GM12872 (cell line): Measurements from ENCODE around the gene C14orf93.

ENCODE experiments used
- TF ChIP-seq, protein P1 (sequence below): IDR thresholded peaks from 3 replicates; pipeline ENCODE4 v1.5.1; 2011; ENCODE audit warnings: low read depth, mild to moderate bottlenecking, low read length, moderate library complexity; ENCODE audit not compliant: insufficient read depth

Gene C14orf93

DNA sequence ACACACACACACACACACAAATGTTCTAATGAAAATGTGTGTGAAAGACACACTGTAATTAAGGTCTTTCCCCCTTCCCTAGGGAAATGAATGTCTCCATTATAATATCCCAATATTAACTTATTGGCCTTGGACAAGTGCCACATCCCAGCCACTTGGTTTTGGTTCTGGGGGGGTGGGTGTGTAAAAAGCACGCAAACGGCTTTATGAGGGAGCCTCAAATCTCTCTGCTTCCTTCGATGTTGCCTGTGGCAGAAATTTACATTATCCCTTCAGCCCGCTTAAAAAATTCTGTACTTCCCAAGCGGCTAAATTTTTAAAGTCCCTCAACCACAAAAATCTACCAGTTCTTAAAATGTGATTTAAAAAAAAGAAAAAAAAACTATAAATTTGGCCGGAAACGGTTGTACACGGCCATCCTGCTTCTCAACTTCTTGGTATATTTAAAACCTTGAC, 432 bp downstream of the C14orf93 start:
- TF ChIP-seq, protein P1, sequence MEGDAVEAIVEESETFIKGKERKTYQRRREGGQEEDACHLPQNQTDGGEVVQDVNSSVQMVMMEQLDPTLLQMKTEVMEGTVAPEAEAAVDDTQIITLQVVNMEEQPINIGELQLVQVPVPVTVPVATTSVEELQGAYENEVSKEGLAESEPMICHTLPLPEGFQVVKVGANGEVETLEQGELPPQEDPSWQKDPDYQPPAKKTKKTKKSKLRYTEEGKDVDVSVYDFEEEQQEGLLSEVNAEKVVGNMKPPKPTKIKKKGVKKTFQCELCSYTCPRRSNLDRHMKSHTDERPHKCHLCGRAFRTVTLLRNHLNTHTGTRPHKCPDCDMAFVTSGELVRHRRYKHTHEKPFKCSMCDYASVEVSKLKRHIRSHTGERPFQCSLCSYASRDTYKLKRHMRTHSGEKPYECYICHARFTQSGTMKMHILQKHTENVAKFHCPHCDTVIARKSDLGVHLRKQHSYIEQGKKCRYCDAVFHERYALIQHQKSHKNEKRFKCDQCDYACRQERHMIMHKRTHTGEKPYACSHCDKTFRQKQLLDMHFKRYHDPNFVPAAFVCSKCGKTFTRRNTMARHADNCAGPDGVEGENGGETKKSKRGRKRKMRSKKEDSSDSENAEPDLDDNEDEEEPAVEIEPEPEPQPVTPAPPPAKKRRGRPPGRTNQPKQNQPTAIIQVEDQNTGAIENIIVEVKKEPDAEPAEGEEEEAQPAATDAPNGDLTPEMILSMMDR = no peak

DNA sequence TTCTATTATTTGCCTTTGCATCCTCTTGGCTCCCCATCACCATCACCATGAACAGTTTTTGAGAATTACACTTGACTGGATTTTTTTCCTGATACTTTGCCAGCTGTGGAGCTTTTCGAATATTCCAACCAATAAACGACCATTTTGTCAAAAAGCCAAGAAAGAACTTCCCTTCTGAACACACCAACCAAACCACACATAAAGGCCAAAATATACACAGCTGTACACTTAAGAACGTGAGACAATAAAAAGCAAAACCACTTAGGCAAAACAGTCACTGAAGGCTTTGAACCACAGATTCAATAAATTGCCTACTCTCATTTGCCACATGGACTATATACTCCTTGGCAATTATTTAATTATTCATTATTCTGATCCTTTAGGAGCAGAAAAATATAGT, 1.1 kb downstream of the C14orf93 start:
- TF ChIP-seq, protein P1 = no peak

DNA sequence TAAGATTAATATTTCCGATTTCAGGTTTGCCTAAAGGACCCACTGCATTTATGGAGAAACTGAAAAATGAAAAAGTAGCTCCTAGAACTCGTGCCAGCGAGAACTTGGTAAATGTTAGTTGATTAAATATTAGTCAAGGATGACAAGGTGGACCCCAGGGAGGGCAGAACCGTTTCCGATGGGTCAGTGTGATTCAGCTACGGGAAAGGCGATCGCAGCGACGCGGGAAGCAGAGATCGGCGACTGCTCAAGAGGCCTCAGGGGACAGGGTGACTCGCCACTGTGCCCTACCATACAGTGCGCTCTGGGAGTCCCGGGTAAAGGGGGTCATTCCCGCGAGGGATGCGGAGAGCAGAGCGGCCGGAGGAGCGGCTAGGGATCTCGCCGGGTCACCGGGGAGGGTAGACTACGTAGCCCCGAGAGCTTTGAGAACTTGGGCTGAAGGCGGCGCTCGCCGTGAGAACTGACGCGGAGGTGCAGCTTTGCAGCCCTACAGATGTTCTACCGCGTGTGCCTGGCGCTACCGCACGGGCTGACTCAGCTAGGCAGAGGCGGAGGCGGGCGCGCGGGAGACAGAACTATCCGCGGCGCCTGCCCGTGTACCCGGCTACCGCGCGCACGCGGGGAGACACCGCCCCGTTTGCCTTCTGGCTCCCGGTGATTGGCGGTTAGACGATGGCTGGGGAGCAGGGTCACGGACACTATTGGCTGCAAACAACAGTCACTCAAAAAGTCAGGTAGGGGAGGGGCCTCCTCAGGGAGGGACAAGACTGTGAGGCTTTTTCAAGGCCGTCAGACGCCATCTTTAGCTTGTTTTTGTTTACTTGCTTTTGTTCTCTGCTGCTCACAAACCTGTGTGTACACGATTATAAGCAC, 3.2 kb downstream of the C14orf93 start:
- TF ChIP-seq, protein P1 = peak; percentile 33; the same call in 2 of the 3 replicates

DNA sequence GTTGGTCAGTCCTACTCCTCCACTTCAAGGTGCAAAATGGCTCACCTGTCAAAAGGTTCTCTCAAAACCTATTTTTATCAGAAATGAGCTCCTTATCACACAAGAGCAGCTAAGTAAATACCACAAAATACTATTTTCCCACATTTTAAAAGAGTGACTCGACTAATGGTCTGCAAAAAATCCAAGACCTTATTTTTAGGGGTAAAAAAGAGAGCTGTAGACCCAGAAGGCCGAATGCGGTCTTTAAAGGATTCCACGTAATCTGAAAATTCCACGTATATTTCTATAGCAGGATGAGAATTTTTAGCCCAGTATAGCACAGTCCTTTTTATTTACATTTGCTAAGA, 3.8 kb downstream of the C14orf93 start:
- TF ChIP-seq, protein P1 = no peak

DNA sequence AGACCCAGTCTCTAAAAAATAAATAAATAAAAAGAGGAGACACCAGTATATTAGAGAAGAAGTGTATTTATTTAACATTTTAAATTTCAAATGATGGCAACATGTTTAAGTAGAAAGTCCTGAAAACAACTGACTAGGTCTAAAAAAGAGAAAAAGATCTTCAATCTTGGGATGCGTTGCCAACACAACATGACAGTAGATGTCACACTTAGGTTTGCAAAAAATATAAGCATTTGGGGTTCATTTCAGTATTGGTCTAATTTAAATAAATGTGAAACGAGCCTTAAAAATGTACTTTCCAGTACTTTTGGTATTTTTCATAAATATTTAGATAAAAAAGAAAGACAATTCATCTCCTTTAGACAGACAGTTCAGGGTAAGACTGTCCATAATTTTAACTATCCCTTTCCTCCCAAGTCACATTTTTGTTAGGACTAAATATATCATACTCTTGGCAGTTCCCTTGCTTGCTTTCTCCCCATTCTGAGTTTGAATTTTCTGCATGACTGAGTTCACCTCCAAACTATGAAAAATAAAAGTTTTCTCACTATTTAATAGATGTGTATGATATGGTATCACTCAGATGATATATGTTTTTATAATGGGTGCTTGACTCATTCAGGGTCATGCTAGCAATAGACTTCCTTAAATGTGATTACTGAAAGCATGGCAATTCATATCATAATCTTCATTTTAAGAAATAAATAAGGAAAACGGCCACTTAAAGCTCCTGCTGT, 4.3 kb downstream of the C14orf93 start:
- TF ChIP-seq, protein P1 = no peak

DNA sequence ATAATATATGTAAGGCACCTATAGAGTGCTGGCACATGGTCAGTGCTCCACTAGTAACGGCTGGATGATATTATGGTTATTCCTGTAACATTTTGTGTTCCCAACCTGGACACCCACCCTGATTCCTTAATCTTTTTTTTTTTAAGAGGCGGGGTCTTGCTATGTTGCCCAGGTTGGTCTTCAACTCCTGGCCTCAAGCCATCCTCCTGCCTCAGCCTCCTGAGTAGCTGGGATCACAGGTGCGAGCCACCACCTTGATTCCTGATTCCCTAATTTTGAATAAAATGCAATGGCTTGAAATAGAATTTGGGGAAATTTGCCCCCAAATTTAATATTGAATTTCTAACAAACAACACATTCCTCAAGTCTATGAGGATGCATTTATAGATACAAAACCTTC, 7.4 kb downstream of the C14orf93 start:
- TF ChIP-seq, protein P1 = no peak

DNA sequence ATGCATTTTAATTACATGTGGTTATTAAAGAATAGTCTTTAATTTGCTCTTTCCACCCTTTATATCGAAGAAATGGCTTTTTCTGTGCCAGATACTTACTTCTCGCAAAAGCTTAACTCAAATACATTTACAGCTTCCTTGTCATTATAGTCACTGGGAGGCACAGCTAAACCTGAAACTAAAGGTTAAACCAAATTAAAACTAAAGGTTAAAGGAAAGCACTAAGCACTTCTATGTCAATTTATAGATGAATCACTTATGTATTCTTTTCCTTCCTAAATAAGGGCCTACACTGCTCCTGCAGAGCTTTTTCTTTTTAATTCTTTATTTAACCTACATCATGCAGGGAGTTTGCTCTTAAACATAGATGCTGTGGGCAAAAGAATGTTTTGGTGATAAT, 9.1 kb downstream of the C14orf93 start:
- TF ChIP-seq, protein P1 = no peak
